Esophagus squamous epithelium (tissue), 5 donors: Measurements from ENCODE around the gene PRKCE. TPM values are rescaled to one million over a fixed set of nuclear protein-coding genes. Genes with fewer than 3 reads are reported as not detected.

ENCODE experiments used
- DNase-seq: peaks from one replicate; lab custom pipeline; 2025; lab: John Stamatoyannopoulos, UW
- H3K27ac ChIP-seq, 4 donors: fragments of 200-600 bp; sonication (generic); one replicate each; pipeline ENCODE4 v1.5.1; 2016 to 2019; ENCODE audit warnings: mild to moderate bottlenecking in 1 of 4
- H3K27me3 ChIP-seq, 4 donors: fragments of 200-600 bp; sonication (generic); 1 replicate in 3 of 4; 2 replicates in 1 of 4; pipeline versions ENCODE4 v1.5.1 to v1.6.0; 2017 to 2021; ENCODE audit warnings: antibody characterized with exemption in 1 of 4
- H3K36me3 ChIP-seq, 3 donors: fragments of 200-600 bp; sonication (generic); one replicate each; pipeline ENCODE4 v1.5.1; 2016 to 2019
- H3K4me1 ChIP-seq, 3 donors: fragments of 200-600 bp; sonication (generic); one replicate each; pipeline ENCODE4 v1.5.1; 2017 to 2019
- H3K4me3 ChIP-seq, 4 donors: fragments of 200-600 bp; sonication (generic); 1 replicate in 3 of 4; 2 replicates in 1 of 4; pipeline ENCODE4 v1.5.1; 2016 to 2019; ENCODE audit warnings: mild to moderate bottlenecking in 2 of 4, moderate library complexity in 1 of 4
- H3K9me3 ChIP-seq, 3 donors: fragments of 200-600 bp; sonication (generic); one replicate each; pipeline ENCODE4 v1.5.1; 2016 to 2019
- CTCF ChIP-seq, 6 experiments: fragments of 450-650 bp in 4 of 6; fragments of 200-600 bp in 2 of 6; sonication (generic) in 2 of 6; IDR thresholded peaks; one replicate each; pipeline ENCODE4 v1.5.1; 2016 to 2019; ENCODE audit warnings: antibody characterized with exemption in 6 of 6, mild to moderate bottlenecking in 4 of 6, moderate library complexity in 4 of 6
- POLR2A ChIP-seq, 4 donors: fragments of 450-650 bp; IDR thresholded peaks; one replicate each; pipeline ENCODE4 v1.6.1; 2017; ENCODE audit warnings: antibody characterized with exemption in 4 of 4, mild to moderate bottlenecking in 4 of 4, moderate library complexity in 3 of 4
- WGBS, 2 donors: methylation state at CpG; one replicate each; pipeline ENCODE4 v1.1.5; 2018; 5-methylcytosine and 5-hydroxymethylcytosine counted together
- intact Hi-C: fragments of 100-400 bp; cut with DNase I; formaldehyde crosslinking; loops from one replicate; pipeline ENCODE4 v1.15.0; 2022
- total RNA-seq, 4 donors: library from RNA; depleted of rRNA; stranded (reverse); fragments of >200 nt; gene quantifications; one replicate each; pipeline ENCODE4 v1.1.0, GENCODE V29; 2016
- donor health status: DM: yes; HTN: yes; CAD: no.

PRKCE gene
- total RNA-seq, 4 donors from 2014 or later = 6.5 to 13.7 (median 9.9) TPM

GRCh38 chr2:45777996-45778719 is 126.7 kb downstream of the PRKCE start:
- Histone ChIP-seq H3K27me3 (no peaks in the 10 kb centered on the region), H3K9me3 (no peaks in the 10 kb centered on the region), H3K27ac (no peak overlapping the region), H3K4me1 (peaks cover 0 to 25% (median 0%) of the 10 kb centered on the region in 3 donors), H3K36me3 (no peaks in the 10 kb centered on the region), H3K4me3 (no peak overlapping the region)
- intact Hi-C loops = loop anchor here (2.0 kb wide), 2 partner anchors 129 to 135 kb away; no protein-coding TSS in a partner anchor
- no peak for DNase-seq
- 79% methylated on average over 9 to 10 of the region's 10 CpGs for WGBS, 2 donors
- TF ChIP-seq CTCF (IDR thresholded peaks at IDR 0.05) = no peak
- TF ChIP-seq POLR2A (IDR thresholded peaks at IDR 0.05) = no peak

- WGBS, 2 donors = 57 to 59% methylated on average over 11 of the region's 11 CpGs
- Histone ChIP-seq H3K36me3 (no peaks in the 10 kb centered on the region), H3K4me3 (no peak overlapping the region), H3K27me3 (no peaks in the 10 kb centered on the region), H3K4me1 (peaks cover 0 to 27% (median 0%) of the 10 kb centered on the region in 3 donors), H3K27ac (no peak overlapping the region), H3K9me3 (no peaks in the 10 kb centered on the region)
- intact Hi-C loops = loop anchor here (2.0 kb wide), 1 partner anchor 130 kb away; no protein-coding TSS in a partner anchor
- peak; percentile 4 for DNase-seq
- TF ChIP-seq POLR2A (IDR thresholded peaks at IDR 0.05) (no peak), CTCF (IDR thresholded peaks at IDR 0.05) (peak; percentile 53 to 84 (median 82))
Measured at GRCh38 chr2:45778720-45779171, 127.3 kb downstream of the PRKCE start.

- Histone ChIP-seq H3K9me3 (no peaks in the 10 kb centered on the region), H3K4me1 (peaks cover 0 to 21% (median 0%) of the 10 kb centered on the region in 3 donors), H3K27ac (peak overlapping the region in 1 of 4 donors; percentile 5), H3K36me3 (no peaks in the 10 kb centered on the region), H3K27me3 (no peaks in the 10 kb centered on the region), H3K4me3 (no peak overlapping the region)
- WGBS, 2 donors = 87 to 91% methylated on average over 9 to 10 of the region's 10 CpGs
- no peak for DNase-seq
- intact Hi-C loops = no loop called here
- no peak for TF ChIP-seq POLR2A (IDR thresholded peaks at IDR 0.05)
- no peak for TF ChIP-seq CTCF (IDR thresholded peaks at IDR 0.05)
Measured at GRCh38 chr2:45780541-45781463, 129.3 kb downstream of the PRKCE start.

GRCh38 chr2:45781464-45781811 is 130.0 kb downstream of the PRKCE start:
- no peak for TF ChIP-seq POLR2A (IDR thresholded peaks at IDR 0.05)
- no peak for TF ChIP-seq CTCF (IDR thresholded peaks at IDR 0.05)
- intact Hi-C loops = no loop called here
- no peaks in the 10 kb centered on the region for H3K27me3 ChIP-seq
- H3K36me3 ChIP-seq = no peaks in the 10 kb centered on the region
- H3K27ac ChIP-seq = no peak overlapping the region
- H3K9me3 ChIP-seq = no peaks in the 10 kb centered on the region
- peaks cover 0 to 20% (median 0%) of the 10 kb centered on the region in 3 donors for H3K4me1 ChIP-seq
- no peak for DNase-seq
- 95 to 98% methylated on average over 5 of the region's 5 CpGs for WGBS, 2 donors
- H3K4me3 ChIP-seq = no peak overlapping the region
